Measurements from ENCODE around the gene TMOD2. TPM values are rescaled to one million over a fixed set of nuclear protein-coding genes. Genes with fewer than 3 reads are reported as not detected.

The TMOD2 gene
- total RNA-seq, 2 experiments from 2014 or later: 0.44 TPM; not detected in 1

DNA sequence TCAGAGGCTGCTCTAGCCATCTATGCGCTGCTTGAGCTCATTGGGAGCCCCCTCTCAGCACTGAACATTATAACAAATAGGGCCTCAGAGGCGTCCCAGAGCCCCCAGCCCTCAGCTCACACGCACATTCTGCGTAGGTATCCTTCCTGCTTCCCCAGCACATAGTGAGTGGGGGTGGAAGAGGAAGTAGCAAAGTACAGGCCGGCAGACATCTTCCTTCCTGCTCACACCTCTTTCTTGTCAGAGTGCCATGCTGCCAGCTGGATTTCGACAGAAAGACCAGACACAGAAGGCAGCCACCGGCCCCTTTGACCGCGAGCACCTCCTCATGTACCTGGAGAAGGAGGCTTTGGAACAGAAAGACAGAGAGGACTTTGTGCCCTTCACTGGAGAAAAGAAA, 16.6 kb downstream of the TMOD2 start:
- Histone ChIP-seq H3K36me3 (ENCODE audit: insufficient read depth, low read length) (no peaks in the 10 kb centered on the region), H3K9me2 (ENCODE audit: insufficient read depth, low read length) (no peaks in the 10 kb centered on the region), H3K9me3 (ENCODE audit: low read length) (no peaks in the 10 kb centered on the region), H3K4me1 (ENCODE audit: insufficient read depth, low read length, poor library complexity, severe bottlenecking) (no peaks in the 10 kb centered on the region), H4K20me1 (ENCODE audit: insufficient read depth, low read length) (no peaks in the 10 kb centered on the region), H3K4me3 (ENCODE audit: low read depth, low read length, poor library complexity, severe bottlenecking) (no peak overlapping the region), H3K79me2 (ENCODE audit: insufficient read depth, low read depth, low read length) (no peaks in the 10 kb centered on the region), H3K4me2 (ENCODE audit: low read length) (no peak overlapping the region), H2AFZ (ENCODE audit: low read length) (no peak overlapping the region), H3K27ac (ENCODE audit: low read depth, low read length, poor library complexity, severe bottlenecking) (no peak overlapping the region)
- BruUV-seq (replicated peaks): no TSS peak
- intact Hi-C loops (cut with micrococcal nuclease; ENCODE audit: unreplicated experiment): no loop called here
- no peak for TF ChIP-seq EZH2phosphoT487 (IDR thresholded peaks at IDR 0.05; ENCODE audit: borderline replicate concordance, low read depth, low read length)
- TF ChIP-seq, protein P1, sequence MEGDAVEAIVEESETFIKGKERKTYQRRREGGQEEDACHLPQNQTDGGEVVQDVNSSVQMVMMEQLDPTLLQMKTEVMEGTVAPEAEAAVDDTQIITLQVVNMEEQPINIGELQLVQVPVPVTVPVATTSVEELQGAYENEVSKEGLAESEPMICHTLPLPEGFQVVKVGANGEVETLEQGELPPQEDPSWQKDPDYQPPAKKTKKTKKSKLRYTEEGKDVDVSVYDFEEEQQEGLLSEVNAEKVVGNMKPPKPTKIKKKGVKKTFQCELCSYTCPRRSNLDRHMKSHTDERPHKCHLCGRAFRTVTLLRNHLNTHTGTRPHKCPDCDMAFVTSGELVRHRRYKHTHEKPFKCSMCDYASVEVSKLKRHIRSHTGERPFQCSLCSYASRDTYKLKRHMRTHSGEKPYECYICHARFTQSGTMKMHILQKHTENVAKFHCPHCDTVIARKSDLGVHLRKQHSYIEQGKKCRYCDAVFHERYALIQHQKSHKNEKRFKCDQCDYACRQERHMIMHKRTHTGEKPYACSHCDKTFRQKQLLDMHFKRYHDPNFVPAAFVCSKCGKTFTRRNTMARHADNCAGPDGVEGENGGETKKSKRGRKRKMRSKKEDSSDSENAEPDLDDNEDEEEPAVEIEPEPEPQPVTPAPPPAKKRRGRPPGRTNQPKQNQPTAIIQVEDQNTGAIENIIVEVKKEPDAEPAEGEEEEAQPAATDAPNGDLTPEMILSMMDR (conservative IDR thresholded peaks at IDR 0.05; ENCODE audit: low read length): no peak
- CTCF ChIA-PET (ENCODE audit: unreplicated experiment): no interaction called here
- POLR2A ChIA-PET: no interaction called here
- DNase-seq (ENCODE audit: low spot score): no peak

DNA sequence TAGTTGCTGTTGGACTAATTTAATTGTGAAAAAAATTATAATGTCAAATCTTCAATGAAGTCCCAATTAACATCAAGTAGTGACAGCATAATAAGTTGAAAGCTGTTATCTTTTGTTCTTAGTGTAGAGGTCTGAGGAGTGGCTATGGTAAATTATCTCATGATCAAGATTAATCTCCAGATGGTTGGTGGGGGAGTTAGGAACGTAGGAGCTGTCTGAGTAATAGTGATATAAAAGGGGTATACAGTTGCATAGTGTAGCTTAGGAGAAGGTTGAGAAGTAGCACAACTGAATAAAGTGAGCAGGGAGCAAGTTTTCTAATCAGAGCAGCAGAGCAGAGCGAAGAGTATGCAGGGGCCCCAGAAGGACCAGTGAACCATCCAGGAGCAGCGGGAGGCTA, 19.5 kb downstream of the TMOD2 start:
- intact Hi-C loops (cut with micrococcal nuclease; ENCODE audit: unreplicated experiment): no loop called here
- BruUV-seq (replicated peaks): no TSS peak
- Histone ChIP-seq H3K27ac (ENCODE audit: low read depth, low read length, poor library complexity, severe bottlenecking) (no peak overlapping the region), H3K36me3 (ENCODE audit: insufficient read depth, low read length) (no peaks in the 10 kb centered on the region), H3K4me2 (ENCODE audit: low read length) (no peak overlapping the region), H3K4me3 (ENCODE audit: low read depth, low read length, poor library complexity, severe bottlenecking) (no peak overlapping the region), H3K9me2 (ENCODE audit: insufficient read depth, low read length) (no peaks in the 10 kb centered on the region), H3K4me1 (ENCODE audit: insufficient read depth, low read length, poor library complexity, severe bottlenecking) (no peaks in the 10 kb centered on the region), H3K79me2 (ENCODE audit: insufficient read depth, low read depth, low read length) (no peaks in the 10 kb centered on the region), H3K9me3 (ENCODE audit: low read length) (no peaks in the 10 kb centered on the region), H4K20me1 (ENCODE audit: insufficient read depth, low read length) (no peaks in the 10 kb centered on the region), H2AFZ (ENCODE audit: low read length) (no peak overlapping the region)
- TF ChIP-seq EZH2phosphoT487 (IDR thresholded peaks at IDR 0.05; ENCODE audit: borderline replicate concordance, low read depth, low read length): no peak
- TF ChIP-seq, protein P1 (conservative IDR thresholded peaks at IDR 0.05; ENCODE audit: low read length): no peak
- DNase-seq (ENCODE audit: low spot score): no peak
- CTCF ChIA-PET (ENCODE audit: unreplicated experiment): no interaction called here
- POLR2A ChIA-PET: no interaction called here

DNA sequence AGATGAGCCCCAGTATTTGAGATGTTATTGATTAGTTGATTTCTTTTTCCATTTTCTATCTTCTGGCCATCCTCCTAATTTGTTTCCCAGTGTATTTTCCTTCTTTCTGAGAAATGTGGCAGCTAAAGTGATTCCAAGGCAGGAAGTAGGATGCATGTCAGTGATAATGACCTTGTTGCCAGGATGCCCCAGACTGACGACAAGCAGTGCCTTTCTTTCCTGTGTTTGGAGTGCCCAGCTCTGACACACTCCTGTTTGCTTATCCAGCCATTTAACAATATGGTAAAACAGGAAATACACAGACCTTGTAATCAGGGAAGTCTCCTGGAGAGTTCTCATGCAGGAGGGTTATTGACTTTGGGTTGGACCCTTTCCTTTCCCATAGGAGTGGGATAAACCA, 20.4 kb downstream of the TMOD2 start:
- H3K9me2 ChIP-seq (ENCODE audit: insufficient read depth, low read length): no peaks in the 10 kb centered on the region
- no peak for DNase-seq (ENCODE audit: low spot score)
- TF ChIP-seq, protein P1 (conservative IDR thresholded peaks at IDR 0.05; ENCODE audit: low read length): no peak
- no peak for TF ChIP-seq EZH2phosphoT487 (IDR thresholded peaks at IDR 0.05; ENCODE audit: borderline replicate concordance, low read depth, low read length)
- no peak overlapping the region for H3K4me3 ChIP-seq (ENCODE audit: low read depth, low read length, poor library complexity, severe bottlenecking)
- intact Hi-C loops (cut with micrococcal nuclease; ENCODE audit: unreplicated experiment): no loop called here
- H3K36me3 ChIP-seq (ENCODE audit: insufficient read depth, low read length): no peaks in the 10 kb centered on the region
- no peak overlapping the region for H3K4me2 ChIP-seq (ENCODE audit: low read length)
- H2AFZ ChIP-seq (ENCODE audit: low read length): no peak overlapping the region
- no peaks in the 10 kb centered on the region for H3K79me2 ChIP-seq (ENCODE audit: insufficient read depth, low read depth, low read length)
- ChIA-PET CTCF (ENCODE audit: unreplicated experiment) (no interaction called here), POLR2A (no interaction called here)
- H3K27ac ChIP-seq (ENCODE audit: low read depth, low read length, poor library complexity, severe bottlenecking): no peak overlapping the region
- no TSS peak for BruUV-seq (replicated peaks)
- H3K4me1 ChIP-seq (ENCODE audit: insufficient read depth, low read length, poor library complexity, severe bottlenecking): no peaks in the 10 kb centered on the region
- no peaks in the 10 kb centered on the region for H3K9me3 ChIP-seq (ENCODE audit: low read length)
- H4K20me1 ChIP-seq (ENCODE audit: insufficient read depth, low read length): no peaks in the 10 kb centered on the region

Data from OCI-LY7 (cell line).